ENCODE measurements around the gene LIM2. TPM values are rescaled to one million over a fixed set of nuclear protein-coding genes. Genes with fewer than 3 reads are reported as not detected.

LIM2 gene
- total and polyA plus RNA-seq, 9 of the 15 experiments (the other 6 are each of a cell fraction or from before 2014, with no cell fraction given) = 0.07 to 0.45 (median 0.18) TPM; not detected in 4

GRCh38 chr19:51339313-51339686 is 48.5 kb downstream of the LIM2 start (continued):
- TF ChIP-seq PTBP1 (IDR thresholded peaks at IDR 0.05; ENCODE audit: low read depth, low read length) = no peak
- TF ChIP-seq SAP30 (IDR thresholded peaks at IDR 0.05; ENCODE audit: borderline replicate concordance, insufficient read depth, low read depth, low read length, poor library complexity, severe bottlenecking) = peak; percentile 13
- no peak for TF ChIP-seq RFX7 (CRISPR knock-in tag; IDR thresholded peaks at IDR 0.05)
- no peak for TF ChIP-seq ZBED1 (IDR thresholded peaks at IDR 0.05)
- no peak for TF ChIP-seq JUN (IDR thresholded peaks at IDR 0.05; ENCODE audit: borderline replicate concordance, low read depth, low read length)
- TF ChIP-seq JUN (CRISPR knock-in tag; IDR thresholded peaks at IDR 0.05; ENCODE audit: borderline replicate concordance) = no peak
- TF ChIP-seq FOXP4 (CRISPR knock-in tag; IDR thresholded peaks at IDR 0.05; ENCODE audit: borderline replicate concordance) = no peak
- 0 out of 2 replicates have a peak, but pooled peaks have one; percentile 67 for TF ChIP-seq RREB1 (CRISPR knock-in tag; IDR thresholded peaks at IDR 0.05)
- no peak for TF ChIP-seq ZNF449 (CRISPR knock-in tag; IDR thresholded peaks at IDR 0.05)
- TF ChIP-seq ARID3B (CRISPR knock-in tag; IDR thresholded peaks at IDR 0.05; ENCODE audit: borderline replicate concordance) = no peak
- no peak for TF ChIP-seq MEF2D (tag; conservative IDR thresholded peaks at IDR 0.05; ENCODE audit: low read depth)
- no peak for TF ChIP-seq BRF1 (IDR thresholded peaks at IDR 0.05; ENCODE audit: borderline replicate concordance, extremely low read depth, insufficient read length)
- no peak for TF ChIP-seq NONO (IDR thresholded peaks at IDR 0.05; ENCODE audit: low read depth in 2 of 2, low read length in 1 of 2)
- no peak for TF ChIP-seq FOXO4 (CRISPR knock-in tag; IDR thresholded peaks at IDR 0.05)
- no peak for TF ChIP-seq ELF2 (CRISPR knock-in tag; IDR thresholded peaks at IDR 0.05)
- TF ChIP-seq ZNF668 (CRISPR knock-in tag; IDR thresholded peaks at IDR 0.05) = no peak
